Body of pancreas (tissue), 4 donors: ENCODE results near the gene PRRT2.

Experiments
- POLR2A ChIP-seq, 3 donors: fragments of 450-650 bp; IDR thresholded peaks; one replicate each; pipeline ENCODE4 v1.6.1; 2016; ENCODE audit warnings: antibody characterized with exemption in 3 of 3, mild to moderate bottlenecking in 2 of 3
- TF ChIP-seq, protein P1 (sequence below), 7 experiments: fragments of 450-650 bp in 4 of 7; fragments of 200-600 bp in 3 of 7; sonication (generic) in 3 of 7; IDR thresholded peaks; one replicate each; pipeline ENCODE4 v1.5.1; 2016 to 2019; ENCODE audit warnings: antibody characterized with exemption in 7 of 7

DNA sequence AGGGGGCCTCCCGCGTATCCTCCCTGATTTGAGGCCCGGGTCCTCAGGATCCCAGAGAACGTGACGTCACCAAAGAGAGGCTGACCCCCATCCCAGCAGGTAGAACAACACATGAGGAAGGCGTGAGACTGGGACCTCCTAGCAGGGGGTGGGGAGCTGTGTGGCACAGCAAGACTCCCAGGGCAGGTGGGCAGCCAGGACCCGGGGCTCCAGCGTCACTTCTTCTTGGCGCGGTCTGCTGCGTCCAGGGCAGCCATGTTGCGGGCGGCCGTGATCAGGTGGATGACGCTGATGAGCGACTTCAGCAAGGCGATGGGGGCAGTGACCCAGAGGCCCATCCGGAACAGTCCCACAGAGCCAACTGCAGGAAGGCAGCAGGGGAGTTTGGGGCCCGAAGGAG, 47.0 kb downstream of the PRRT2 start:
- TF ChIP-seq, protein P1, sequence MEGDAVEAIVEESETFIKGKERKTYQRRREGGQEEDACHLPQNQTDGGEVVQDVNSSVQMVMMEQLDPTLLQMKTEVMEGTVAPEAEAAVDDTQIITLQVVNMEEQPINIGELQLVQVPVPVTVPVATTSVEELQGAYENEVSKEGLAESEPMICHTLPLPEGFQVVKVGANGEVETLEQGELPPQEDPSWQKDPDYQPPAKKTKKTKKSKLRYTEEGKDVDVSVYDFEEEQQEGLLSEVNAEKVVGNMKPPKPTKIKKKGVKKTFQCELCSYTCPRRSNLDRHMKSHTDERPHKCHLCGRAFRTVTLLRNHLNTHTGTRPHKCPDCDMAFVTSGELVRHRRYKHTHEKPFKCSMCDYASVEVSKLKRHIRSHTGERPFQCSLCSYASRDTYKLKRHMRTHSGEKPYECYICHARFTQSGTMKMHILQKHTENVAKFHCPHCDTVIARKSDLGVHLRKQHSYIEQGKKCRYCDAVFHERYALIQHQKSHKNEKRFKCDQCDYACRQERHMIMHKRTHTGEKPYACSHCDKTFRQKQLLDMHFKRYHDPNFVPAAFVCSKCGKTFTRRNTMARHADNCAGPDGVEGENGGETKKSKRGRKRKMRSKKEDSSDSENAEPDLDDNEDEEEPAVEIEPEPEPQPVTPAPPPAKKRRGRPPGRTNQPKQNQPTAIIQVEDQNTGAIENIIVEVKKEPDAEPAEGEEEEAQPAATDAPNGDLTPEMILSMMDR (IDR thresholded peaks at IDR 0.05): no peak
- TF ChIP-seq POLR2A (IDR thresholded peaks at IDR 0.05): no peak
